Activated CD4-positive, alpha-beta T cell treated with anti-CD3 and anti-CD28 coated beads, Interleukin-2, Interleukin-6, amounts not matched to agents 100 ng/mL and 50 ng/mL, durations not matched to agents 16 hours and 8 hours (primary cell): ENCODE data around the gene C1QTNF7.

Experiments used
- DNase-seq: peaks from one replicate; pipeline ENCODE4 v3.0.0-alpha.2; 2020

Gene C1QTNF7, protein sequence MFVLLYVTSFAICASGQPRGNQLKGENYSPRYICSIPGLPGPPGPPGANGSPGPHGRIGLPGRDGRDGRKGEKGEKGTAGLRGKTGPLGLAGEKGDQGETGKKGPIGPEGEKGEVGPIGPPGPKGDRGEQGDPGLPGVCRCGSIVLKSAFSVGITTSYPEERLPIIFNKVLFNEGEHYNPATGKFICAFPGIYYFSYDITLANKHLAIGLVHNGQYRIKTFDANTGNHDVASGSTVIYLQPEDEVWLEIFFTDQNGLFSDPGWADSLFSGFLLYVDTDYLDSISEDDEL

GRCh38 chr4:15427701-15428100, at the start of gene C1QTNF7:
Gene C1QTNF7, plus strand, starts transcription at chr4:15428033. Its CDS starts 7,711 bp downstream, at chr4:15435744.
- DNase-seq: no peak

DNA sequence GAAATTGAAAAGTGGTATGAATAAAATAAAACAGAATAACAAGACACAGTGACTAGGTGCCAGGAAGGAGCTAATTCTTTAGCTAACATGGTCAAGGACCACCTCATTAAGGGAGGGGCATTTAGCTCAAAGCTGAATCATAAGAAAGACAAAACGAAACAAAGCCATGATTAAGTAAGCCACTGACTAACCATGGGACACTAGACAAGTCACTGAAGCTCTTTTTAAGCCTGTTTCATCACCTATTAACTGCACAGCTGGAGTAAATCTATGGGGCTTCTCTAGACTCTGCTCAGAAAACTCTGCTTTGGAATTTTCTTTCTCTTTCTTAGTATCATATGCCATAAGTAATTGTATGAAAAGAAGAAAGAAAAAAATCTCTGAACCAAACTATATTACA, 49.8 kb upstream of the C1QTNF7 start:
- no peak for DNase-seq

DNA sequence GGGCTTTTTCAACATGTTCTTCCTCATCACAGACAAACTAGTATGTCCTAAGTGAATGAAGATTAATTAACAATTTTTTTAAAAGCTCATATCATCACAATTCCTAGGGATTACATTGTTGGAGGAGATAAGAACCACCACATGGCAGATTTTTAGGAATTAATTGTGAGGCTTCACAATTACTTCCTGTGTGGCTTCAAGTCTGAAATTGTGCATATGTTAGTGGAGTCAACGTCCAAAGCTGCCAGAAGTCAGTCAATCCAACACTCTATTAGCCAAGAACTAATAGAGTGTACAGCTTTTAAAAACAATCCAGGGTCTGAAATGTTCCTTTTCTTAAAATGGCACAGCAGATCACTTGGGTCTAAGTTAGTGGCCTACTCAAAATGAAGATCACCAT, 49.3 kb upstream of the C1QTNF7 start:
- no peak for DNase-seq

GRCh38 chr4:15381806-15382338, 46.0 kb upstream of the C1QTNF7 start:
- no peak for DNase-seq

DNA sequence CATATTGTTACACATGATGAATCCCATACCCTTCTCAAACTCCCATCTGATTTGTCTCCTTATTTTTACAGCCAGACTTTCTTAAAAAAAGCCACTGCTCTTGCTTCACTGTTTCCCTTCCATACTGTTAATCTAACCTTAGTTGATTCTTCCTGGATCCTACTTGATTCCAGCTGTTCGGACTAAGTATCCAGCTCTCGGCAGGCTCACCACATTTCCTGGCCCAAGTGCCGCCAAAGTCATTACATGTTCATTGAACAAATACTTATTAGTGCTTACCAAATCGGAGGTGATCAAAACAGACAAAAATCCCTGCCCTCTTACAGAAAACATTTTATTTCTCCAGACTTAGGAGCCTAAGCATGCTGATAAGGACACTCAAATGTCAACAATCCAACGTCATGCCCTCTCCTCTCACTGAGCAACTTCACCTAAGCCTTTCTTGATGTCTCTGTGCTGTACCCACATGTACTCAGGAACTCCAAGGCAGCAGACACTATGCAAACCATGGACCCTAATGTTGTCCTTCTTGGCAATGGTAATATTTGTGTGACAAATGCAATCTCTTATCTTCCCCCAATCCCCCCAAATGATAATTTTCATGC, 45.1 kb upstream of the C1QTNF7 start:
- no peak for DNase-seq

DNA sequence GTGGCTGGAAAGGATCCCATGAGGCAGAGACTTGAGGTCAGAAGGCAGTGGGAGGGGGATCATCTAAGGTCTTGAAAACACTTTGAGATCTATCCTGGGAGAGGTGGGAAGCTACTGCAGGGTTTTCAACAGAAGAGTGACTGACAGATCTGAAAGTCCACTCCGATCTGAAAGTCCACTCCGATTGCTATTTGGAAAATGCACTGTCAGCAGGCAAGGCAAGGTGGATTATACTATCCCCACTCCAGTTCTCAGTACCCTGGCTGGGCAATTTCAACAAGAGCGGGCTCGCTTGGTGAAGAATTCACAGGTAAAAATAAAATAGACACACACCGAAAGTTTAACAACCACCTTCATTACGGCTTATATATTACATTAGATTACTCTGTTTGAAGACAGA, 42.3 kb upstream of the C1QTNF7 start:
- DNase-seq: no peak

DNA sequence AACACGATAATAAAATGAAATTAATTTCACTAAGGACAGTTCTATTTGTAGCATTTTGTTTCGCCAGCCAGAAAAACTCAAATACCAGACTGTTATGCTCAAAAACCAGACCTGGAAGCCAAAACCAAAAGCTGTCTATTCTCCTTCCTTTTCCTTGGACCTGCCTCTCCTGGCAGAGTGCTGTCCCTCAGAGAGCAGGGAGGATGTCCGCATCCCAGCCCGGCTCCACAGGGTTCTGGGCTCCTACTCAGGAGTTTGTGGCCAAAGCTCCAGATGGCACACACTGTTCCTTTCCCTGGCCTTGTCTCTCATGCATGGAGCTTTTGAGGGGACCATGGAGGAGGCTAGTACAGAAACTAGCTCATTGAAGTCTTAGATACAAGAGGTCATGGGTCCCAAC, 41.9 kb upstream of the C1QTNF7 start:
- no peak for DNase-seq

DNA sequence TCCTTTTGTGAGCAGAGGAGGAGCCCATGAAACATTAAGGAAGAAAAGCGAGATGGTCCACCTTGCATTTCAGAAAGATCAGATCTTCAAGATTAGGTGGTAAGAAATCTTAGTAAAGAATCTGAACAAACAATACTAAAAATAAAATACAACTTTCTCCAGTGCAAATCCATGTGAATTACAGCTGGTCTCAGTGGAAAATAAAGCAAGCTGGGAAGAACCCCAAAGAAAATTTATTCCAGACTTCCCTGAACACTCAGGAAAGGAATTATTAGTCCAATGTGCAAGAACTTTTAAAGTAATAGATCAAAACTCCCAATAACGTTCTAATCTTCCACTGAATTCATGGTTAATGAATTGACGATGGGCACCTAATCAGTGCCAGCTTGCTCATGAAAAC, 37.3 kb upstream of the C1QTNF7 start:
- DNase-seq: no peak

- DNase-seq: no peak
Observed at GRCh38 chr4:15392053-15392805, 35.6 kb upstream of the C1QTNF7 start.

GRCh38 chr4:15395311-15395710, 32.5 kb upstream of the C1QTNF7 start:
- no peak for DNase-seq

- peak; percentile 65 for DNase-seq
Observed at GRCh38 chr4:15396157-15396800, 31.6 kb upstream of the C1QTNF7 start.

DNA sequence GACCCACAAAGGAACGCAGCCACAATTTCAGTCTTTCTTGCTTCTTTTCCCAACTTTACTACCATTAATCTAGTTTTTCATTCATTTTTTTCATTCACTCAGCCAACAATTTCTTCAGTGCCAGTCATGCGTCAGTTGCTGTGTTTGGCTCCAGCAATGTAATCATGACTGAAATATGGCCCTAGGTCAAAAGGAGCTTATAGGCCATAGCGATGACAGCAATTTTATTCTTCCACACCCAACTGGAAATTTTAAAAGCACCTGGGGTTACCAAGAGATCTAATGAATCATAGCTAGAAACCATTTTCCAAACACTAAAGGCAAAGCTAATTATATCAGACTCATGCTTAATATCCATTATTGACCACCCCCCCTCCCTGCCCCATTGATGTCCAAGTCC, 29.8 kb upstream of the C1QTNF7 start:
- no peak for DNase-seq

DNA sequence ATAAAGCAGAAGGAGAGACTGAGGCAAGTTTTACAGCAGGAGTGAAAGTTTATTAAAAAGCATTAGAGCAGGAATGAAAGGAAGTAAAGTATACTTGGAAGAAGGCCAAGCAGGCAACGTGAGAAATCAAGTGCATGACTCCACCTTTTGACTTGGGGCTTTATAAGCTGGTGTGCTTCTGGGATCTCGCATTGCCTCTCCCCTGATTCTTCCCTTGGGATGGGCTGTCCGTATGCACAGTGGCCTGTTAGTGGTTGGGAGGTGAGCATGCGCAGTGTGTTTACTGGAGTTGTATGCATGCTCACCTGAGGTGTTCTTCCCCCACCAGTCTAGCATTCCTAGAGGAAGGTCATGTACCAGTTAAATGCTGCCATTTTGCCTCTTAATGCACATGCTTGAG, 29.1 kb upstream of the C1QTNF7 start:
- DNase-seq: no peak

GRCh38 chr4:15400226-15400625, 27.6 kb upstream of the C1QTNF7 start:
- no peak for DNase-seq

DNA sequence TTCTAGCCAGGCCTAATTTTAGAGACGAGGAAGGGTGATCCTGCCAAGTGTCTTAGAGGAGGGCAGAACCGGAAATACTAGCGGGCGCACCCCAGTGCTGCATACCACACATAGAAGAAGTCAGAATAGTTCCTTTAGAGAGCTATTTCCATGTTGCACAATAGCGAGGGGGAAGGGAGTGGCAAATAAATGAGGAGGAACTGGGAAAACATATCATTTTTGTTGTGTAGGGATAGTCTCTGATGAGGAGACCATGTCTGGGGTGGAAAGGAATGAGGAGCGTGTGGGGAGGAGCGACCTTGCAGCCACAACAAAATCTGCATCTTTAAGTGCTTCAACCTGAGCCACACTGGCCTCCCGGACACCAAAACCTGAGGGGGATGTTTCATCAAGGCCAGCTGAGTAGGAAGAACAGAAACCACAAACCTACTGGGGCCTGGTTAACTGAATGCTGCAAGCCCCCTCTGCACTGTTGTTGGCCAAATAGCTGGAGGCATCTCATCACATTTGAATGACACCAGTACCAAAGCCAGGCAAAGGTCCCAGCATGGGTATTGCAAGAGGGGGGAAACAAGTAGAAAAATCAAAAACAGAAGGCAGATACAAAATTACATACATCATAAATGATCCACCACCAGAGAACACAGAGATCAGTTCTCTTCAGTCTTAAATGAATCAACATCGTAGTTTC, 26.7 kb upstream of the C1QTNF7 start:
- DNase-seq: peak; percentile 33

DNA sequence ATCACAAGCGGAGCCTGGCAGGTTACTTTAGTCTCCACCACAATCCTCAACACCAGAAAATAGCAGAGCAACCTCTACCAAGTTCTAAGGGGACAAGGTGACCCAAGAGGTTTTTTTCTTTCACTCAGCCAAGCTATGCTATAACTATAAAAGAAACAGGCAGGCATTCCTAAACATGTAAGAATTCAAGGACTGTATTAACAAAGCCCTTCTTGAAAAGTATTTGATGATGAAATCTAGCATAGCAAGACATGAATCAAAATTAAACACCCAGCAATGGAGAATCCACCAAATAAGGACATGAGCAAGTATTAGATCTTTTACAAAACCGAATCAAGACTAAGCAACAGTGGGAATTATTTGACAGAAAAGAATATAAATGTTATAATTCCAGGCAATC, 25.7 kb upstream of the C1QTNF7 start:
- no peak for DNase-seq

GRCh38 chr4:15402974-15403373, 24.9 kb upstream of the C1QTNF7 start:
- no peak for DNase-seq

- DNase-seq: no peak
Observed at GRCh38 chr4:15405018-15405417, 22.8 kb upstream of the C1QTNF7 start.

DNA sequence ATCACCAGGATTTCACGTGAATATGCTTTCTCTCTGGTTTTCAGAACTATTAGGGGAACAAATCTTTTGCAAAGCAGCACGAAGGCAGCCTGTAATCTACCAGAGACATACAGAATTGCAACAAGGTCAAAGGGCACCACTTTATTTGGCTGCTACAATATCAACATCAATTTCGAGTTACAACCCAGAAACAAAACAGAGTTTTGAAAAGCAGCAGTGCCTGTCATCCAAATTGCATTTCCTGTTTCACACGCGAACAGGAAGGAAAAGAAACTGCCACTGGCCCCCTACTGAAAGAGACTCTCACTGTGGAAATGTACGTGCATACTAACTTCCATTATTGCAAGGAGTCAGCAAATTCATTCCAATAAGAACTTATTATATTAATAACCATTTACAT, 17.1 kb upstream of the C1QTNF7 start:
- DNase-seq: peak; percentile 36

GRCh38 chr4:15412461-15412860, 15.4 kb upstream of the C1QTNF7 start:
- DNase-seq: no peak

DNA sequence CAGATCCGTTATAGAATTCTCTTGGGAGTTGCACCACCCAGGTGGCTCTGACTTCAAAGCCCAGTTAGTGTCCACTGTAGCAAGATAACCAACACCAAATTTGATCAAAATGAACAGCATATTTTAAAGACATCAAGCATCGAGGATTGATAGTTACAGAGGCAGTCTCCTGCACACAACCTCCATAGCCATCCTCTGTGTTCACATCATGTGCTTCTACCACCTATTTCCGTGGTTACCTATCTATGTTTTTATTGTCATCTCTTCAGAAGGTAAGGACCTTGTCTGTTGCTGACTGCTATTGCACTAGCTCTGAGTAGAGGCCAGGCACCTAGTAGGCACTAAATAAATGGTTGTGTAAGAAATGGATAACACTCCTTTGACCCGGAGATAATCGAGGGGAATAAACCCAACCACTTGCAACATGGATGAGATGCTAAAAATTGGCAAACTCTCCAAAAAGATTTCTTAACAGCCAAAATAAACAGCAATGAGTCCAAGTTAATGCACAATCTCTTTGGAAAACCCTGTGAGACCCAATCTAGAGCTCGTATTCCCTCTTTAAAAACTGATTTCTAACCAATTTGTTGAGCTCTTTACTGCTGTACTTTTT, 14.7 kb upstream of the C1QTNF7 start:
- DNase-seq: no peak

- DNase-seq: no peak
Observed at GRCh38 chr4:15413623-15414019, 14.2 kb upstream of the C1QTNF7 start.
